NK-92 (cell line): ENCODE measurements around the gene TAC3.
"Not testable (repeated sequence)": the region's sequence is repeated elsewhere in the genome, so short reads cannot be mapped to it uniquely, and the experiment has no call there.

Source experiments
- DNase-seq: peaks from one replicate; lab custom pipeline; 2025; ENCODE audit not compliant: unreplicated experiment; lab: John Stamatoyannopoulos, UW

TAC3 gene

DNA sequence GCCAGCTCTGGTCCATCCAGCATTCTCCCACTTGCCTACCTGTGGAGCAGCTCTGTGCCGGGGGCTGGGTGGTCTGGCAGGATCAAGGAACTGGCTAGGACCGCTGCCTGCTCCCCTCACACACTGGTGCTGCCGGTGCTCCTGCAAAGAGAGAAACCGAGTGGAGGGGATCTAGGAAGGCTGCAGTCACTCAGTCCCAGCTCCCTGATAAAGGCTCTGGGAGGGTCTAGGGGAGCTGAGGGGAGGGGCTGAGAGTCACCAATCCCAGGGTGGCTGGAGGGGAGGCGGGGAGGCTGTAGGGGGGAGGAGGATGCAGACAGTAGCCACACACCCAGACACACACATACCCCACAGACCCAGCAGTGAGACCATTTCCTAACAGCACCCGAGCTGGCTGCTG lies at the start of gene TAC3:
Gene TAC3, minus strand, starts transcription at position 182 of the 400 bp plus-strand sequence. CDS start 732 bp downstream, outside the sequence.
- no peak for DNase-seq

DNA sequence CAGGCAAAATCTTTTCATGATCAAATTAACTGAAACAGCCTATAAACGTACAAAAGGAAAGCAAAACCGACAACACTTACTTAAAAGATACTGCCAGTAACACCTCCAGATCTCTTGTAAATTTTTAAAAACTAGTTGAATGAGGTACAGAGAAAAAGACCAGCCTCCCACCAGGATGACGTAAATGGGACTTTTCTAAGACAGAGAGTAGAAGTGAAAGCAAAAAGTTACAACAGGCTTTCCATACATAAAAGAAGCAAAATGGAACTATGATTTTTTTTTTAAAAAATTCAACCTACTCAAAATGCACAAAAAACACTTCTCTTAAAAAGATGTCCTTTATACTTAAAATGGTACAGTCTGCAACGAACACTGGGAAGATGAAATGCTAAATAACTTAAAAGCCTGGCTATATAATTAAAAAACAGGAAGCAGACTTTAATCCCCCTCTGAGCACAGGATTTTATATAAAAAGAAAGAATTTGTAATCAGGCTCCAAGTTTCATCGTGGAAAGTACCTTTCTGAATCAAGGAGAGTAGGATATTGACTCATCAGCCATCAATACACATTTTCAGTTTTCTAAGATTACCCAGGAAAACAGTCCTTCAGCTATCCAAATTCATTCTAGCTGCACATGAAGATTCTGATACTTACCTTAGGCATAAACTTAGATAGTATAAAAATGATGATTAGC lies 47.8 kb upstream of the TAC3 start:
- no peak for DNase-seq

DNA sequence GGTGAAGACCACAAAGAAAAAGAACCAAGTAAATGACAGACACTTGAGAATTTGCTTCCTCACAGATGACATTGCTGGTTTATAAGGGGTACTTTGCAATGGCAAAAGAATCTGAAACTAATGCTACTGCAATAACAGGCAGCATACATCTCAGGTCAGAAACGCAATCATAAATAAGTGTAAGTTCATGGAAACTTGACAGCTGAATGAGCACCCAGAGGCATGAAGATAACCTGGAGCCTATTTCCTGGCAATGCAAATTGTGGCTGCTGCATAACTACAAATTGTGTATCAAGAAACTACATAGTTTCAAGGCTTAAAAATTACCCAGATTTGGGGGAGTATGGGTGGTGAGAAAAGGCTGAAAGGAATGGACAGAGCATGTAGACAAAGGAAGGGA lies 42.1 kb upstream of the TAC3 start:
- DNase-seq, result no peak

DNA sequence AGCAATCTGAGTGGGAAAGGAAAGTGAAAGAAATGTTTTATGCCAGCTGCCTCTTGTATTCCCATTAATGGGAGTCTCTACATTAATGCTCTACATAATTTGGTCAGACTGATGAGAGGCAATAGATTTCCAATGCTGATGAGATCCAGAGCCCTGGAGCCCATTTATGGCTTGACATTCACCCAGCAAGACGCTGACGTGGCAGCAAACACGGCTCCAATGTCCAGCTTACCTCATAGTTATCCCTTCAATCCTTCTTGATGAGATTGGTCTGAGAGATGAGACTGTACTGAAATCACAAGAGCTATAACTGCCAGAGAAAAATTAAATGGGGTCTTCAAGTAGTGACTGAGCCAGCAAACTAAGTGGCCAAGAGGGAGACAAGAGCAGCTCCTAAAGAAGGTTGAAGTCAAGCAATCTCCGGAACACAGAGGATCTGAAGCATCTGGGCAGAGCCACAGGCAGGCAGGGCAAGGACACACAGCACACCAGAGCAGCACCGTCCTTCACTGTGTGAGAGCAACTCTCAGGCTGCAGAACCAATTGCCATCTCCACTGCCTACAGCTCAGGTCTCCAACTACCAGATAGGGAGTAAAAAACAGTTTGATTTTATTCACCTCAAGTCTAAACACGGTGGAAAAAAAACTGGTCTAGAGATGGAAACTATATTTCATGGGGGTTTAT lies 40.9 kb upstream of the TAC3 start:
- DNase-seq, result no peak

DNA sequence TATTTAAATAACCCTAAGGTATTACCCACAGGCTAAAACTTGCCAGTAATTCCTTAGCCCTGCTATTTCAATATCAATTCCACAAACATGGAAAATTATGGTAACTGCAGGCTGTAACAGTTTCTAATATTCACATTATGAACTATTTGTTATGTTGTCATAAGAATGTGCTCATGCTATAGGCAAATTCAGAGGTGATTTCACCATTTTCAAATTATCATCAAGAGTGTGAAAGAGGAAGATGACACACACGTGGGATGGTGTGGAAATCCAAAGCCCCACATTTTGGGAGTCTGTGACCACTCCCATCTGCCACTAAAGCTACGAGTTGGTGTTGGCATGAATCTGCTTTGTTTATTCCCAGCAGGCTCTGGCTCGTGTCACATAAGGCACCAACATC lies 39.5 kb upstream of the TAC3 start:
- DNase-seq, result no peak

DNA sequence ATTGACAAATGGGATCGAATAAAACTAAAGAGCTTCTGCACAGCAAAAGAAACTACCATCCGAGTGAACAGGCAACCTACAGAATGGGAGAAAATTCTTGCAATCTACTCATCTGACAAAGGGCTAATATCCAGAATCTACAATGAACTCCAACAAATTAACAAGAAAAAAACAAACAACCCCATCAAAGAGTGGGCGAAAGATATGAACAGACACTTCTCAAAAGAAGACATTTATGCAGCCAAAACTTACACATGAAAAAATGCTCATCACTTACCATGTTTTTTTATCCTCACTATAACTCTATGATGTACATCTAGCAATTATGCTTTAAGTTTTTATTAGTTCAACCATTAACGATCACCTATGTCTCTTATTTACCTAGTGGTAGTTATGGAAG lies 37.6 kb upstream of the TAC3 start:
- DNase-seq, result not testable (repeated sequence)

DNA sequence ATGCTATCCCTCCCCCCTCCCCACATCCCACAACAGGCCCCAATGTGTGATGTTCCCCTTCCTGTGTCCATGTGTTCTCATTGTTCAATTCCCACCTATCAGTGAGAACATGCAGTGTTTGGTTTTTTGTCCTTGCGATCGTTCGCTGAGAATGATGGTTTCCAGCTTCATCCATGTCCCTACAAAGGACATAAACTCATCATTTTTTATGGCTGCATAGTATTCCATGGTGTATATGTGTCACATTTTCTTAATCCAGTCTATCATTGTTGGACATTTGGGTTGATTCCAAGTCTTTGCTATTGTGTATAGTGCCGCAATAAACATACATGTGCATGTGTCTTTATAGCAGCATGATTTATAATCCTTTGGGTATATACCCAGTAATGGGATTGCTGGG lies 36.8 kb upstream of the TAC3 start:
- DNase-seq, result not testable (repeated sequence)

DNA sequence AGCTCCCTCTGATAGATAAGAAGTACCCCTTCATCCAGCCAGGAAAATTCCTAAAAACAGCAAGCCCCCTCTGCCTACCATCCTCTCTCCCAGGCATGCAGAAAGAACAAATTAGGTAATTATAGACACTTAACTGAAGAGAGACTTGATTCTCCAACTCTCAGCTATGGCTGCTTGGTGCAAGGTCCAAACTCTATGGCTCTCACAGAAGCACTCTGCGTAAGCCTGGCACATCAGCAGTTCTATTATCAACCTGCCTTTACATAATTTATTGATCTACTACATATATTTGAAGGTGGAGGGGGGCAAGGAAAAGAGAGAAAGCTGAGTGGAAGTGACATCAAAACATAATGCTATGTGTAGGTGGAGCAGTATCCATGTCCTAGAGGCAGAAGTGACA lies 34.7 kb upstream of the TAC3 start:
- no peak for DNase-seq

DNA sequence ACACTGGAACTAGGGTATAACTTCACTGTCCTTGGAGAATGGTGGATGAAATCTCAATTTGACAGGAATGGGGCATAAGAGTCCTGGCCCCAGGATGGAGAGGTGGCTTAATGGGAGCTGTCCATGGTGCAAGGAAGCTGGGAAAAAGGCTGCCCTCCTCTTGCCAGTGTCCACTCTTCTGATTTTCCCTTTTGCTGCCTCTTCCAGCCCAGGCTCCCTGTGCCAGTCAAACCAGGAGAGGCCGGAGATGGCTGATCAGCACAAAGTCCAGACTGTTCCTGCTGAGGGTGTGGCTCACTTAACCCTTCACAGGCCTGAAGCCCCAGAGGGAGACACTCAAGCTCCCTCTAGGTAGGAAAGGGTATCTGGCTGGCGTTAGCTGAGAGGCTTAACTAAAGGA lies 33.6 kb upstream of the TAC3 start, which contains the start of gene MYO1A:
Gene MYO1A, minus strand, starts transcription at position 240 of the 400 bp plus-strand sequence. CDS start 1,806 bp downstream, outside the sequence.
- no peak for DNase-seq

DNA sequence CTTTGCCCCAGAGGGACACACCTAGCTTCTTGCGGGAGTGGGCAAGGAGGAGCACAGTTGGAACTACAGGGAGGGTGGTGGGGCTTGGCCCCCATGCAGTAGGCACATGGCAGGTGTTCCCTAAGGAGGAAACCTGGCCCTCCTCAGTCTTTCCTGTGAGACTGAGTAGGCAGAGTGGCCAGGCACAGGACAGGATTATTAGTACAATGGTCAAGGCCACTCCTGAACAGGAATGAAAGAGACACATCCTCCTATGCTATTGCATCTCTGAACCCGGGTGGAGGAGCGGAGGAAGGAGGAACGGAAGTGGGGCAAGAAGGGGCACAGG lies 32.8 kb upstream of the TAC3 start:
- DNase-seq, result no peak

DNA sequence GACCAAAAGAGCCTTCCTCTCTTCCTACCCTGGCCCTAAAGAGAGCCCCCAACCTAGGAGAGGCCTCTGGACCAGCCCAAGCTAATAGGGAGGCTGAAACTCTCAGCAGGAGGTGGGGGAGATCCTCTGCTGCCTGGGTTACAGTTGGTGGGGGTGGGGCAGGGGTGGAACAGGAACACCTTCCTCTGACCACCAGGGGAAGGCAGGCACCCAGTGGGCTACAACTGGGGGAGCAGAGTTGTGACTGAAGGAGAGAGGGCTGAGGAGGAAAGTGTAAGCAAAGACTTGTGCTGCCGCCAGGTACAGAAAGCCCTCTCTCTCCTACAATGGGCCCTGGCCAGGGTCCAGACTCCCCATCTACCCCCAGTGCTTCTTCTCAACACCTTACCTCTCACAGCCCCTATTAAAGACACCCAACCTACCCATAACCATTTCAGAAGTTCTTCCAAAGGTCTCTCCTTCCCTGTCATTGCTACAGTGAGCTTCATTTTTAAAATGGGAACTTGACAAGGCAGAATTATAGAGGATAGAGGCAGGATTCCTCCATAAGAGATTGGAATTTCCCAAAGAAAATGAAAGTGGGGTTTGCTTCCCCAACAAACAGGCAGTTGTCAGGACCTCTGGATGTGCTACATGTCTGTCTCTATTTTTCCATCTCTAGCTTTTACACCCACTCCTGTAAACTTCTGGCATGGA lies 32.2 kb upstream of the TAC3 start:
- no peak for DNase-seq

DNA sequence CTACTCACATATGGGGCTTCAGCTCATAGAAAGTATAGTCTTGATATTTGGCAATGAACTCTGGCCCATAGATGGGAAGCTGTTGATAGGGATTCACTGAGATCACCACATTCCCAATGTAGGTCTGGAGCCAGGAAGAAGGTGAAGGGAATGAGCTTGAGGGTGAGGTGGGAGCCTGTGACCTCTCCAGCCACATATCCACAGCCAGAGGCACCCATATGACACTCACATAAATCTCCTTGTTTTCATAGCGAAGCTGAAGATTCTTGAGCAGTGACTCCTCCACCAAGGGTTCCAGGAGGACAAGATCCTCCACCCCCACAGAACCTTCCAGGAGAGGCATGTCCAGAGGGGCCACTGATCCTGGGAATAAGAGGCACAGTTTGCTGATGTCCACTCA lies 31.7 kb upstream of the TAC3 start:
- no peak for DNase-seq

DNA sequence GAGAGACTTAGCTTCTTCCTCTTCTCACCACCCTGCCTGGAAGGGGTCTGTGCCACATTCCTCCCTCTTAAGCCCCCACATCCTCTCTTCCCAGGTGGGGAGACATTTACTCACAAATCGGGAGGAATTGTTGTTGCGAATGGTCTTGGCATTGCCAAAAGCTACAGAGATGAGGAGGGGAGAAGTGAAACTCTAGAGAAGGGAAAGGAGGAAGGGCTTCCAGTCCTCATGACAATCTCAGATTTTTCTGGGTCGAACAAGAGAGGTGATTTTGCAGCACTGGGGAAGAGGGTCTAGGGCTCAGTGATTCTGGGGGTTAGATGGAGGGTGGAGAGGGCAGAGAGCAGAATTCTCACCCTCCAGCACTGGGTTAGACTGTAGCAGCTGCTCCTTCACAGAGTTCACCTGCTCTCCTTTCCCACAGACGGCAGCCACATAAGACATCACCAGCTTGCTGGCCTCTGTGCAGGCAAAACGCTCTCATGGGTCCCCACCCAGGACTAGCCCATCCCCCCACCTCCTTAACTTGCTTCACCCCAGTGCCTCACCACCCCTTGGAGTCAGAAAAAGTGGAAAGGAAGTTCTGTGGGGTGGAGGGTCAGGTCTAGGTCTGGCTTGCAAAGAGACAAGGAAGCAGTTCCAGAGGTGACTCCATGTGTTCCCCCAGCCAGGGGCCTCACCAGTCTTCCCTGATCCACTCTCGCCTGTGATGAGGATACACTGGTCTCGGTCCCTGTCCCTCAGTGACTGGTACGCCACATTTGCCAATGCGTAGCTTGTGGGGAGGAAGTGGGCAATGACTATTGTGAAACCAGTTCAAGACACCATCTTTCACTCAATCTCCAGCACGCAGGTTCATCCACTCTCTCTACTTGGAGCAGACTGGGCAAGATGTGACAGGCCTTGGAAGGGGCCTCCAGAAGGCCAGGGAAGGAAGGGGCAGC lies 30.9 kb upstream of the TAC3 start:
- no peak for DNase-seq

DNA sequence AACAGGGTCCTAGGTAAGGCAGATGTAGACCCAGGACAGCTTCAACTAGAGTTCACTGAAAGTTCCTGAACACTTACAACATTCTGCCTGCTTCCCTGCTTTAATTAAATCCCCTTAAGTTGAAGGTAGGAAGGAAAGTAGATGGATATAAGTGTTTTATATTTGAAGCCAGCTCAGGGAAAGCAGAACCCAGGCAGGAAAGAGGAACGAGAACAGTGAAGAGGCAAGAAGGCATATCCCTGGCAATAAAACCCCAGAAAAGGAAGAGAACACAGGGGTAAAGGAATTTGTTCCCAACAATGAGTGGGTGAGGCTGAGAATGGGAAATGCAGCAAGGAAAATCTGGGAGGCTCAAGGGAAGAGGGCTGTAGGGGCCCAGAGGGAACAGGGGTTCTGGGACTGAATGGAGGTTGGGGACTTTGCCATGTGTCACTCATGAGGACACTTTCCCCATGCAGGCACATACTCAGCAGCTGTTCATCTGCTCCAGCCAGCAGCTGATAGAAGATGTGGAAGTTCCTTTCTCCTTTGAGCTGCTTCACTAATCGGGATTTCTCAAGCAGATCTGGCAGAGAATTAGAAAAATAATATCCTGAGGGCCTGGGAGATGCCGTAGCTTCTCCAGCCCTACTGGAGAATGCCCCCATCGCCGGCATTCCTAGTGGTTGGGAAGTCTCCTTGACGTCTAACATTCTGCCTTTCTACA lies 29.9 kb upstream of the TAC3 start:
- DNase-seq, result no peak

DNA sequence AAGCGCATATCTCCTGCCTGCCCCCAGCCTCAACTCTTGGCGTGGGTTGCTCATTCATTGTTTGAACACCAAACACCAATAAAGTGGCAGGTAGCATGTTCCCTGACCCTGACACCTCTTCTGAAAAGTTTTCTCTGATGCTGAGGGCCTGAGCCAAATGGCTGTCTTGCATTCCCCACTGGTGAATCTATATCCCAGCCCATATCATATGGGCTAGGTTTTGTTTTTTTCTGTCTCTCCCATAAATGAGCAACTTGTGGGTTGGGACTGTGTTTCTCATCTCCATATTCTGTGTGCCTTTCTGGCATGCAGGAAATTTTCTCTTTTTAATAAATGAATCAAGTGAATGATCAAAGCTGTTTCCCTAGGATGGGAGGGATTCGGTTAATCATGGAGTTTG lies 28.6 kb upstream of the TAC3 start:
- DNase-seq, result no peak

DNA sequence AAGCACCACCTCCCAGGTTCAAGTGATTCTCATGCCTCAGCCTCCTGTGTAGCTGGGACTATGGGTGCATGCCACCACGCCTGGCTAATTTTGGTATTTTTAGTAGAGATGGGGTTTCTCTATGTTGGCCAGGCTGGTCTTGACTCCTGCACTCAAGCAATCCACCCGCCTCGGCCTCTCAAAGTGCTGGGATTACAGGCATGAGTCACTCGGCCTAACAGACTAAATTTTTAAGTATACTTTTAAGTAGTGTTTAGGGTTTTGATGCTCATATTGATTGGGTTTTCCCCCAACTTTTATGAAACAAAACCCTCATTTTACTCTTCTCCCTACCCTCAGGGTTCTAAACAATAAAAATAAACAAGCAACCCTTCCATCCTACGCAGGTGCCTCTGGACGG lies 28.1 kb upstream of the TAC3 start:
- no peak for DNase-seq

DNA sequence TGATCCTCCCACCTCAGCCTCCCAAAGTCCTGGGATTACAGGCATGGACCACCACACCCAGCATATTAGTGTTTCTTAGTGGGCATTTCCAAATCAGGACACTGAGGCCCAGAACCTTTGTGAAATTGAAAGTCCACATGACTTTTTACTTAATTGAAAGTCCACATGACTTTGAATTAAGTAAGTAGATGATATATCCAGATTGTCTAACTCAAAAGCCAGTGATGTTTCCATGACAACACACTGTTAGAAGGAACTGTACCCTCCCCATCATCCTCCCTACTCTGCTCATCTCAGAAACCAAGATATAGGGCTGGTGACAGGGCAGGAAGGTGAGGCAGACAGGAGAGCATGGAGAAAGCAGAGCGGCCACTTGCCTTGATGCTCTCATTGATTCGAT lies 26.4 kb upstream of the TAC3 start:
- no peak for DNase-seq

DNA sequence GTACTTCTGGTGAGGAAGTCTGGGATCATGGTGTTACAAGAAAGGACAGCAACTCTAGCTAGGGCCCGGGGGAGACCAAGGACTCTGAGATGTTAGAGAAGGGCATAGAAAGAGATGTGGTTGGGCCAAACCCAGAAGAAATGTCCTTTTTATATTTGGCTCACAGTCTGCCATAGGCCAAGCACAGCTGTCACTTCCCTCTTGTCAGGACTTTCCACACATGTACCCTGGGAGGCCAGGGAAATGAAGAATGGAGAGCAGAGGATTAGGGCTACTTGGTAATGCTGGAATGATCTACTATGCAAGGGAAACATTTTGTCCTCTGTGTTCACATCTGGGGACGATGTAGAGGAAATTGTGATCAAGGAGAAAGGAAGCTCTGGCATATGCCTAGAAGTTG lies 24.4 kb upstream of the TAC3 start:
- no peak for DNase-seq

DNA sequence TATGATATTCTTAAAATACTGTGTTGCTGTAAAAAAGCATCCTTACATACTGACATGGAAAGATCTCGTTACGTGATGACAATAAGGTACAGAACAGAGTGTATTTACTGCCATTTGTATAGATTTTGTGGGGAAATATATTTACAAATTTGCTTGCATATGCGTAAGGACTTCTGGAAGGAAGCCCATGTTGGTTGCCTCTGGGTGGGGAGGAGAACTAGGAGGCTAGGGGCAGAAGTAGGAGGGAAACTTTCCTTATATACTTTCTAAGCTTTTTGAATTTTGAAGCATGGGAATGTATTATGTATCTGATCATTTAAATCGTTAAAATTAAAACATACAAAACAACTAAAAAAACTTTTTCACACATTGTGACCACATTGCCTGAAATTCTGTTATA lies 23.9 kb upstream of the TAC3 start:
- no peak for DNase-seq

DNA sequence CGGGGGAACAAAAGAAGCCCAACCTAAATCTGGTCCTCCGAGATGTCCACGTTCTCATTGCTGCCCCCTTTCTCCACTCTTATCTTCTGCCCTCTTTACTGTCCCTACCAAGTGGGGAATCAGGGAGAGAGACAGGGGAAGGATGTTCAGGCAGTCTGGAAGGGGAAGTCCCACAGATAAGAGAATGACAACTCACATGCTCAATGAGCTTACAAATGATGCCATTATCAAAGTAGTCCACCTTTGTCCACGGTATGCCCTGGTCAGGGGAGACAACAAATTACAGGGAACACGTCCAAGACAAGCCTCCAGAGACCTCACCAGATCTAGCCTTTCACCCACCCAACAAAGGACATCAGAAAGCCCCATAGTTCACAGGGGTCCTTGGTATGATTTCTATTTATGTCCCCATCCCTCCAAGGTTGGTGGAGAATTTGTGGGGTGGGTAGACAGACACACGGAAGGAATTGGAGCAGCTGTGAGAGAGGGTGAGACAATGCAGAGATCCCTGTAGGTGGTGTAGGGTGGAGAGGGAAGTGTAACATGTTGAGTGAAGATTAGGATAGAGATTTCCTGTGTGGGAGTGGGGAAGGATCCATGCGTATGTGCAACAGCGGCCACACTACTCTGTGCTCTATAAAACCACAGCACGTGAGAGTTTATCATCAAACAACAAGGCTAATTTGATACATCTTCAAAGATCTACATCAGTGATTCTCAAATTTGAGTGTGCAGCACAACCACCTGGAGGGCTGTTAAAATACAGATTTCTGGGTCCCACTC lies 22.9 kb upstream of the TAC3 start:
- DNase-seq, result no peak
